Ovary (tissue), 9 donors: ENCODE data around the gene TCEAL7. TPM values are rescaled to one million over a fixed set of nuclear protein-coding genes. Genes with fewer than 3 reads are reported as not detected.
A peak's percentile ranks its signal among the peaks of the same experiment; 100 is the strongest.

ENCODE experiments used
- DNase-seq, 5 donors: peaks; one replicate each; pipeline ENCODE4 v3.0.0-alpha.2; 2019 to 2020
- H3K27ac ChIP-seq, 2 donors: fragments of 200-600 bp; one replicate each; pipeline versions ENCODE4 v1.5.1 to v1.8.0; 2019 to 2022
- H3K27me3 ChIP-seq: fragments of 200-600 bp; one replicate; pipeline ENCODE4 v1.8.0; 2022
- H3K36me3 ChIP-seq: fragments of 200-600 bp; sonication (generic); one replicate; pipeline ENCODE4 v1.5.1; 2019
- H3K4me1 ChIP-seq: one replicate; pipeline ENCODE4 v1.8.1; 2013; ENCODE audit warnings: mild to moderate bottlenecking, moderate library complexity; ENCODE audit not compliant: insufficient read depth
- H3K4me3 ChIP-seq: fragments of 200-600 bp; sonication (generic); one replicate; pipeline ENCODE4 v1.5.1; 2017
- H3K9me3 ChIP-seq, 2 donors: fragments of 200-600 bp in 1 of 2; sonication (generic) in 1 of 2; one replicate each; pipeline versions ENCODE4 v1.5.1 to v1.8.1; 2013 to 2019; ENCODE audit warnings: mild to moderate bottlenecking in 1 of 2, moderate library complexity in 1 of 2
- EP300 ChIP-seq: sonication (generic); formaldehyde crosslinking; IDR thresholded peaks from one replicate; pipeline ENCODE4 v1.6.1; 2017; ENCODE audit warnings: antibody characterized with exemption
- POLR2A ChIP-seq: fragments of 450-650 bp; IDR thresholded peaks from one replicate; pipeline ENCODE4 v1.6.1; 2017; ENCODE audit warnings: antibody characterized with exemption, mild to moderate bottlenecking, moderate library complexity
- WGBS, 3 donors: extraction: QIAGEN DNeasy Blood & Tissue Kit in 1 of 3; methylation state at CpG; one replicate each; pipeline versions ENCODE4 v1.1.5 to v1.1.7; 2013 to 2017; 5-methylcytosine and 5-hydroxymethylcytosine counted together
- intact Hi-C, 4 donors: fragments of 100-400 bp; cut with DNase I; formaldehyde crosslinking; loops; one replicate each; pipeline versions ENCODE4 v1.11.0 to v1.15.1; 2022 to 2023
- polyA plus RNA-seq, 2 donors: library from polyadenylated mRNA; stranded (reverse); fragments of 200-250 nt in 1 of 2; fragments of 350-450 nt in 1 of 2; fragmentation: Illumina TruSeq in 1 of 2; extraction: RNeasy Lipid Tissue Mini Kit (QIAGEN cat#74804) in 1 of 2; gene quantifications; one replicate each; pipeline ENCODE4 v1.2.3, GENCODE V29; 2013 to 2014
- total RNA-seq, 7 donors: library from RNA; depleted of rRNA in 2 of 7; stranded (reverse); fragments of >200 nt in 2 of 7; fragmentation: NEBNext Ultra II Directional in 3 of 7; extraction: Animal tissue kit (Norgen Biotek cat#: 25700) in 3 of 7; gene quantifications; one replicate each; pipeline versions ENCODE4 v1.1.0 to v1.2.4, GENCODE V29; 2016 to 2023
- TF ChIP-seq, protein P1 (sequence below), 3 donors: fragments of 450-650 bp in 2 of 3; fragments of 200-600 bp in 1 of 3; IDR thresholded peaks; one replicate each; pipeline versions ENCODE4 v1.5.1 to v1.8.0; 2016 to 2022; ENCODE audit warnings: antibody characterized with exemption in 3 of 3, mild to moderate bottlenecking in 1 of 3
- donor health status: DM: no; HTN: no; CAD: no; lungs with moderate emphysema.
- donor health status: DM: no; HTN: no; CAD: no.
- donor health status: Bipolar disorder and iron deficiency.
- donor health status: DM: yes; HTN: yes; CAD: no.
- donor health status: DM: no; HTN: no; CAD: no.
- donor health status: DM: yes; HTN: yes; CAD: no.

The TCEAL7 gene
- total and polyA plus RNA-seq, 9 donors, result 12.9 to 44.9 (median 21.9) TPM

DNA sequence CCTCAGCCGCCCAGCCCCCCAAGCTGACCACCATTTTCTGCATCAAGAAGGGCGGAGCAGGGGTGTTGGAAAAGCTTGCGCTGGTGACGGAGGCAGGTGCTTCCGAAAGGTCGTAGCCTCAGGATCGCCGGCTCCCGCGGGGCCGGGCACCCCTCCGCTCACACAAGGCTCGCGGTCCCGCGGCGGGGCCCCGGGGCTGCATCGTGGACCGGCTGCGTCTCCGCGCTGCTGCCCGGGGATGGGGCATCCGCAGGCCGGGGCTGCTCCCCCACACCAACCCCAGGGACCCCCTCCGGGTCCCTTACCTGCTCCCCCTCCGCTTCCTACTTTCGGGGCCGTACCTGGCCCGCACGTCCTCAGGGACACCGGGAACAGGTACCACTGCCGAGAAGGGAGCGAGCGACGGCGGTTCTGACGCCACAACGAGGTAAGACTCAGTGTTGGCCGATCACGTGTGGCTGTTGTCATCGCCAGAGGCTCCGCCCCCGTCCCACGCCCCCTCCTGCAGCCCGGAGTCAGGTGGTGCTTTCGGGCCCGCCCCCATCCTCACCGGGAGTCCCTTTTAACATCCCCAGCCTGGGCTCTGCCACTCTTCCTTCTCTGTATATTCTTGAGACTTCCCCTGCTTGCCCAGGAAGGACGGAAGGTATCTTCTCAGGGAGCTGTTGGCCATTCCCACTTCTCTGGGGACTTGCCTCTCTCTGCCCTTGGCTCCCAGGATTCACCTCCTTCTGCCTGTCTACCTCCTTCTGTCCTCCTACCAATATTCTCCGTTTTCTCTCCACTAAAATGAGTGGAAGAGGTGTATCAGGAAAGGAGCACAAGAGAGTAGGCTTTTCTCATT is 19.3 kb upstream of the TCEAL7 start, which contains the start of gene BEX2:
TSS of gene BEX2 (minus strand) at position 436 of the 844 bp plus-strand sequence. CDS start 1,014 bp downstream, outside the sequence.
- Histone ChIP-seq H3K4me1 (no peaks in the 10 kb centered on the region), H3K27ac (peak within 1 kb of the TSS; percentile 66 to 86), H3K36me3 (no peaks in the 10 kb centered on the region), H3K27me3 (no peaks in the 10 kb centered on the region), H3K9me3 (no peaks in the 10 kb centered on the region), H3K4me3 (peak within 1 kb of the TSS; percentile 57)
- TF ChIP-seq EP300, result no peak
- TF ChIP-seq POLR2A, result peak; percentile 83
- 25 to 32% (median 29%) methylated on average over 23 to 52 of the region's 52 CpGs for WGBS, 3 donors
- DNase-seq, result peak; percentile 85 to 90 (median 87)
- intact Hi-C loops, result no loop called here

DNA sequence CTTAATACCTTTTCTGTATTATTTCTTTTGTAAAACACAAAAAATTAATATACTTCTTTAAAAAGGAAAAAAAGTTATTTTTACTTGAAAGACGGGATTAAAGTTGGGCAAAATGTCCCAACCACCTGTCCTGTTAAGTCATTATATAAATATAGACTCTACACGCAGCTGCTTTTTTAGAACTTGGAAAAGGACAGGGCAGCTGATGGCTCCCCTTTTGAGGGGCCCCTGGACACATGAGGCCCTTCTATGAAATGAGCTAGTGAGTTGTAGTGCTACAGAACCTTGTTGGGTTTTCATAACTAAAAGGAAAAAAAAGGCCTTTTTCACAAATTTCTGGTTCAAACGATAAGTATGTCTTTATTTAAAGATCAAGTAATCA is 18.6 kb upstream of the TCEAL7 start:
- WGBS, 3 donors, result 51 to 63% (median 56%) methylated on average over 3 of the region's 3 CpGs
- no peaks in the 10 kb centered on the region for H3K36me3 ChIP-seq
- TF ChIP-seq, protein P1, sequence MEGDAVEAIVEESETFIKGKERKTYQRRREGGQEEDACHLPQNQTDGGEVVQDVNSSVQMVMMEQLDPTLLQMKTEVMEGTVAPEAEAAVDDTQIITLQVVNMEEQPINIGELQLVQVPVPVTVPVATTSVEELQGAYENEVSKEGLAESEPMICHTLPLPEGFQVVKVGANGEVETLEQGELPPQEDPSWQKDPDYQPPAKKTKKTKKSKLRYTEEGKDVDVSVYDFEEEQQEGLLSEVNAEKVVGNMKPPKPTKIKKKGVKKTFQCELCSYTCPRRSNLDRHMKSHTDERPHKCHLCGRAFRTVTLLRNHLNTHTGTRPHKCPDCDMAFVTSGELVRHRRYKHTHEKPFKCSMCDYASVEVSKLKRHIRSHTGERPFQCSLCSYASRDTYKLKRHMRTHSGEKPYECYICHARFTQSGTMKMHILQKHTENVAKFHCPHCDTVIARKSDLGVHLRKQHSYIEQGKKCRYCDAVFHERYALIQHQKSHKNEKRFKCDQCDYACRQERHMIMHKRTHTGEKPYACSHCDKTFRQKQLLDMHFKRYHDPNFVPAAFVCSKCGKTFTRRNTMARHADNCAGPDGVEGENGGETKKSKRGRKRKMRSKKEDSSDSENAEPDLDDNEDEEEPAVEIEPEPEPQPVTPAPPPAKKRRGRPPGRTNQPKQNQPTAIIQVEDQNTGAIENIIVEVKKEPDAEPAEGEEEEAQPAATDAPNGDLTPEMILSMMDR (IDR thresholded peaks at IDR 0.05), result no peak
- TF ChIP-seq POLR2A (no peak), EP300 (no peak)
- H3K4me3 ChIP-seq, result no peak overlapping the region
- intact Hi-C loops, result no loop called here
- H3K9me3 ChIP-seq, result no peaks in the 10 kb centered on the region
- H3K27ac ChIP-seq, result no peak overlapping the region
- DNase-seq, result no peak
- H3K4me1 ChIP-seq, result no peaks in the 10 kb centered on the region
- H3K27me3 ChIP-seq, result no peaks in the 10 kb centered on the region

DNA sequence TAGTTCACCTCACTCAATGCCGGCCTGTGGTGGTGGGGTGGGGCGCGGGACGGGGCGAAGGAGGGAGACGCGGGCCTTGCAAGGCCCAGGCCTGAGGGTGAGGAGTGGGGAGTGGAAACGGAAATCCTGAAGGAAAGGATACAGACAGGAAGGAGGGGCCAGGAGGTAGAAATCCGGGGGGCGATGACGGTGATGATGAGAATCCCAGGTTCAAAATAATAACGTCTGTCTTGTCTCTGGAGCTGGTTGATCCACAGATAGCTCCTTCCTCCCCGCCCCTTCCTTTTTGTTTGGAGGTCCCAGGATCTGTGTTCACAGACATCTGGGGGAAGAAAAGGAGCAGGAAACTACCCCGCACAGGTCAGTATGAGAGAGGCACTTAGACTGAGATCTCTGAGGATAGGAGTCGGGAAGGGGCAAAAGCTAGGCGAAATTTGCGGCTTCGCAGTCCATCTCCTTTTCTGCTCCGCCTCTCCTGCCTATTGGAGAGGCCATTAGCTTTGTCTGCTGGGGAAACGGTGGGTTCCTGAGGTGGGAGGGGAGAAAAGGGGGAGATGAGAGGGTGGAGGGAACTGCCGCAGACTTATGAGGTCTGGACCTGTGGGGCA is 746 bp downstream of the TCEAL7 start:
- DNase-seq, result peak in 2 of 5 donors; percentile 29 to 33
- peak overlapping the region; percentile 19 for H3K4me3 ChIP-seq
- intact Hi-C loops, result loop anchor here in 1 of 4 donors (10.0 kb wide), 1 partner anchor 134 kb away; no protein-coding TSS in a partner anchor

DNA sequence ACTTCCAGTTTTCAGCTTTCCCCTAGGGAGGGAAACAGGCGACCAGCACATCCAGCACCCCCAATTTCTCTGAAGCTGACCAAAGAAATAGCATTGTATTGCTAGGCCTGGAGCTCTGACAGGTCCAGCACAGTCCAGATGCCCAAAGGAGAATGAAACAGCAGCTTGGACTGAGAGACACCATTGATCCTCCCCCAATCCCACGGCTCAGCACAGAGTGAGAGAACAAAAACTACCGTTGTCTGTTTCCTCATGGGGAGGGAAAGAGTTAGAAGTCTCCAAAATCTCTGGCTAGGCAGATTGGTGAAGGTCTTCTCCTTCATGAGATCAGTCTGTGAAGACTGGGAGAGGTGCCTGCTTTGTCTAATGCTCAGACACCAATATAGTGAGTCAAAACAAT is 8.6 kb downstream of the TCEAL7 start:
- Histone ChIP-seq H3K27ac (no peak overlapping the region), H3K4me1 (no peaks in the 10 kb centered on the region), H3K36me3 (no peaks in the 10 kb centered on the region), H3K4me3 (no peak overlapping the region), H3K27me3 (no peaks in the 10 kb centered on the region), H3K9me3 (no peaks in the 10 kb centered on the region)
- DNase-seq, result no peak
- 33 to 57% (median 49%) methylated on average over 3 of the region's 3 CpGs for WGBS, 3 donors
- TF ChIP-seq, protein P1 (IDR thresholded peaks at IDR 0.05), result no peak
- TF ChIP-seq POLR2A (no peak), EP300 (no peak)
- intact Hi-C loops, result loop anchor here in 1 of 4 donors (10.0 kb wide), 1 partner anchor 126 kb away; no protein-coding TSS in a partner anchor

More for the DNA sequence above, 746 bp downstream of the TCEAL7 start:
- 27 to 36% (median 33%) methylated on average over 21 of the region's 21 CpGs for WGBS, 3 donors
- Histone ChIP-seq H3K9me3 (no peaks in the 10 kb centered on the region), H3K27me3 (no peaks in the 10 kb centered on the region), H3K36me3 (no peaks in the 10 kb centered on the region), H3K4me1 (no peaks in the 10 kb centered on the region), H3K27ac (peak overlapping the region; percentile 11 to 68)
- TF ChIP-seq POLR2A (no peak), EP300 (no peak)
- TF ChIP-seq, protein P1 (IDR thresholded peaks at IDR 0.05), result no peak
